Endodermal cell (in vitro differentiated cells): ENCODE results near the gene NUDT4. TPM values are rescaled to one million over a fixed set of nuclear protein-coding genes. Genes with fewer than 3 reads are reported as not detected.
"Not testable (repeated sequence)": the region's sequence is repeated elsewhere in the genome, so short reads cannot be mapped to it uniquely, and the experiment has no call there.

Experiments used
- DNase-seq: peaks from one replicate; pipeline ENCODE4 v3.0.0-alpha.2; 2017
- H3K27ac ChIP-seq: 2 replicates; pipeline ENCODE4 v1.5.1; 2013; ENCODE audit warnings: mild to moderate bottlenecking, low read depth, low read length, moderate library complexity
- H3K27me3 ChIP-seq: 2 replicates; pipeline ENCODE4 v1.6.1; 2013; ENCODE audit warnings: mild to moderate bottlenecking, low read length, moderate library complexity; ENCODE audit not compliant: insufficient read depth, control insufficient read depth, poor library complexity, severe bottlenecking
- H3K36me3 ChIP-seq: 2 replicates; pipeline ENCODE4 v1.7.0; 2013; ENCODE audit warnings: mild to moderate bottlenecking, low read length, moderate library complexity; ENCODE audit not compliant: control insufficient read depth, insufficient read depth
- H3K4me1 ChIP-seq: one replicate; pipeline ENCODE4 v1.7.0; 2013; ENCODE audit warnings: low read length; ENCODE audit not compliant: control insufficient read depth, insufficient read depth
- H3K4me3 ChIP-seq: 2 replicates; pipeline ENCODE4 v1.5.1; 2013; ENCODE audit warnings: mild to moderate bottlenecking, low read length, moderate library complexity
- H3K9ac ChIP-seq: 2 replicates; pipeline ENCODE4 v1.6.1; 2013; ENCODE audit warnings: mild to moderate bottlenecking, low read length, moderate library complexity; ENCODE audit not compliant: poor library complexity, severe bottlenecking; ENCODE audit errors: extremely low read depth
- H3K9me3 ChIP-seq: 2 replicates; pipeline ENCODE4 v1.6.1; 2013; ENCODE audit warnings: mild to moderate bottlenecking, low read length, moderate library complexity; ENCODE audit not compliant: control insufficient read depth
- H3K27ac Mint-ChIP-seq: 2 replicates; pipeline ENCODE4 v1.8.0; 2020; ENCODE audit warnings: mixed read lengths
- H3K27me3 Mint-ChIP-seq: 2 replicates; pipeline ENCODE4 v1.8.0; 2021; ENCODE audit warnings: mild to moderate bottlenecking, mixed read lengths; ENCODE audit not compliant: insufficient read depth
- H3K36me3 Mint-ChIP-seq: 2 replicates; pipeline ENCODE4 v1.8.0; 2020; ENCODE audit warnings: low read depth, mixed read lengths
- H3K4me1 Mint-ChIP-seq: 2 replicates; pipeline ENCODE4 v1.8.0; 2020; ENCODE audit warnings: mixed read lengths
- H3K4me3 Mint-ChIP-seq: 2 replicates; pipeline ENCODE4 v1.8.0; 2020; ENCODE audit warnings: mild to moderate bottlenecking, moderate library complexity, mixed read lengths
- H3K9me3 Mint-ChIP-seq: 2 replicates; pipeline ENCODE4 v1.8.0; 2020; ENCODE audit warnings: mild to moderate bottlenecking, mixed read lengths
- WGBS, 2 experiments: methylation state at CpG; one replicate each; pipeline versions ENCODE4 v1.1.5 to v1.1.7; 2013; ENCODE audit warnings: missing lambda C conversion rate in 2 of 2, mixed read lengths in 1 of 2; ENCODE audit not compliant: insufficient coverage in 1 of 2, insufficient read length in 1 of 2; 5-methylcytosine and 5-hydroxymethylcytosine counted together
- total RNA-seq, 2 donors: library from RNA; stranded (reverse); fragmentation: NEBNext Ultra II Directional in 1 of 2; extraction: Animal tissue kit (Norgen Biotek cat#: 25700) in 1 of 2; gene quantifications; 2 replicates in 1 of 2; 3 replicates in 1 of 2; pipeline ENCODE4 v1.2.1, GENCODE V29; 2021
- TF ChIP-seq, protein P1 (sequence below): fragments of 200-600 bp; sonication (generic); conservative IDR thresholded peaks from 2 replicates; pipeline ENCODE4 v1.5.0; 2021; ENCODE audit warnings: antibody characterized with exemption, mild to moderate bottlenecking

Gene NUDT4
- total RNA-seq, 2 donors from 2014 or later = 334 to 453 TPM

- H3K9me3 Mint-ChIP-seq, H3K27me3 Mint-ChIP-seq, H3K27ac ChIP-seq, H3K9me3 ChIP-seq, H3K4me1 ChIP-seq, H3K4me3 Mint-ChIP-seq, H3K9ac ChIP-seq, H3K27me3 ChIP-seq, H3K4me3 ChIP-seq: not testable (repeated sequence)
- Mint-ChIP-seq H3K4me1 (peaks cover 12% of the 10 kb centered on the region), H3K36me3 (peaks cover 30% of the 10 kb centered on the region), H3K27ac (peak overlapping the region; percentile 46)
- H3K36me3 ChIP-seq = peaks cover 47% of the 10 kb centered on the region
- 96 to 100% methylated on average over 3 to 6 of the region's 8 CpGs for WGBS, 2 experiments
- peak; percentile 15 for DNase-seq
These were observed 34.7 kb downstream of the NUDT4 start for GRCh38 chr12:93412396-93412795.

DNA sequence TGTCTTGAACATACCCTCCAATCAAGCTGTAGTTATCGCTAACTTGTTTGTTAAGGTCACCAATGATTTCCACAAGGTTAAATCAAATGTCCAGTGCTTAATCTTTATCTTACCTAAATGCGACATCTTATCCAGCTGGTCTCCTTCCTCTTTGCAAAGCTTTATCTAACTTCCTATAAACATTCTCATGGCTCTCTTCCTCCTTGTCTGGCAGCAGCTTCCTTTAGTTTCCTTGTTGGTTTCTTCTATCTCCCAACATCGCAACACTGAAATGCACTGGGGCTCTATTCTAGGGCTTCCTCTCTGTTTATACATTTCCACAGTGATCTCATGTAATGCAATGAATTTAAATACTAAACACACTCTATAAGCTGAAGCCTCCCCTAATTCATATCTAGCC lies 35.3 kb downstream of the NUDT4 start:
- Histone ChIP-seq H3K27ac (no peak overlapping the region), H3K9me3 (no peaks in the 10 kb centered on the region), H3K27me3 (no peaks in the 10 kb centered on the region), H3K9ac (no peak overlapping the region), H3K36me3 (peaks cover 40% of the 10 kb centered on the region), H3K4me3 (no peak overlapping the region), H3K4me1 (peaks cover 8% of the 10 kb centered on the region)
- H3K4me1 Mint-ChIP-seq = peaks cover 8% of the 10 kb centered on the region
- peak overlapping the region; percentile 5 for H3K27ac Mint-ChIP-seq
- TF ChIP-seq, protein P1, sequence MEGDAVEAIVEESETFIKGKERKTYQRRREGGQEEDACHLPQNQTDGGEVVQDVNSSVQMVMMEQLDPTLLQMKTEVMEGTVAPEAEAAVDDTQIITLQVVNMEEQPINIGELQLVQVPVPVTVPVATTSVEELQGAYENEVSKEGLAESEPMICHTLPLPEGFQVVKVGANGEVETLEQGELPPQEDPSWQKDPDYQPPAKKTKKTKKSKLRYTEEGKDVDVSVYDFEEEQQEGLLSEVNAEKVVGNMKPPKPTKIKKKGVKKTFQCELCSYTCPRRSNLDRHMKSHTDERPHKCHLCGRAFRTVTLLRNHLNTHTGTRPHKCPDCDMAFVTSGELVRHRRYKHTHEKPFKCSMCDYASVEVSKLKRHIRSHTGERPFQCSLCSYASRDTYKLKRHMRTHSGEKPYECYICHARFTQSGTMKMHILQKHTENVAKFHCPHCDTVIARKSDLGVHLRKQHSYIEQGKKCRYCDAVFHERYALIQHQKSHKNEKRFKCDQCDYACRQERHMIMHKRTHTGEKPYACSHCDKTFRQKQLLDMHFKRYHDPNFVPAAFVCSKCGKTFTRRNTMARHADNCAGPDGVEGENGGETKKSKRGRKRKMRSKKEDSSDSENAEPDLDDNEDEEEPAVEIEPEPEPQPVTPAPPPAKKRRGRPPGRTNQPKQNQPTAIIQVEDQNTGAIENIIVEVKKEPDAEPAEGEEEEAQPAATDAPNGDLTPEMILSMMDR = no peak
- no peaks in the 10 kb centered on the region for H3K27me3 Mint-ChIP-seq
- 95 to 97% methylated on average over 3 of the region's 3 CpGs for WGBS, 2 experiments
- H3K4me3 Mint-ChIP-seq = no peak overlapping the region
- no peaks in the 10 kb centered on the region for H3K9me3 Mint-ChIP-seq
- peaks cover 30% of the 10 kb centered on the region for H3K36me3 Mint-ChIP-seq
- no peak for DNase-seq

DNA sequence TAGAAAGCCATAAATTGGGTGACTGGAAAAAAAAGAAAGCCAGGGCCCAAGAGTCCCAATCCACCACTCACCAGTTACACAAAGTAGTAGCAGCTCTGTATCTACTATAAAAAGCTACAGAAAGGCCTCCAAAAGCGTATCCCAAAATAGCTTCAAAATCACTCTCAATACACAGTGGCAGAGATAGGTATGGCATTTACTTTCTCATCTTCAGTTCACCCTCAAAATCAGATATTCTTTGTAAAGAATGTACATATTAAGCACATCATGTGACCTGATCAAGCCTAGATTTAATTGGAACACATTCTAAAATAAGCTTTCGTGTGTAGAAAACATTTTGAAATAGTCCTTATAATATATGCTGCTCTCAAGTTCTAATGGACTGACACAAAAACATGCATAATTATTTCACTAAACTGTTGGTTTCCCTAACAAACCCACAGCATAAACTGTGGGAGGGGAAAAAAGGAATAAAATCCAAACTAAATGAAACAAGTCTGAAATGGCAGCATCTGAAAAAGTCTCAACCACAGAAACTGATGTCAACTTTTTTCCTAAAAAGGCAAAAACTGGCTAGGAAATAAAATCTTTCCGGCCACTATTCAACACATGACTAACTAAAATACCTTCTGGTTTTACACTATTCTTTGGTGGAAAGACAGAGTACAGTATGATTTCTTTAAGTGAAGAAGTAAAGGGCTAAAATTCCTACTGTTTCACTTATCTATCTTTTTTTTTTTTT lies 38.2 kb downstream of the NUDT4 start:
- no peak overlapping the region for H3K9ac ChIP-seq
- H3K4me1 Mint-ChIP-seq = peaks cover 22% of the 10 kb centered on the region
- H3K27ac Mint-ChIP-seq = no peak overlapping the region
- H3K9me3 ChIP-seq = no peaks in the 10 kb centered on the region
- no peak overlapping the region for H3K4me3 Mint-ChIP-seq
- no peak for DNase-seq
- H3K36me3 ChIP-seq = peaks cover 16% of the 10 kb centered on the region
- no peaks in the 10 kb centered on the region for H3K27me3 Mint-ChIP-seq
- no peak overlapping the region for H3K27ac ChIP-seq
- H3K27me3 ChIP-seq = no peaks in the 10 kb centered on the region
- TF ChIP-seq, protein P1 = no peak
- WGBS, 2 experiments = 94% methylated on average over 3 of the region's 3 CpGs; no CpG with 5 or more reads in 1 of the 2 experiments
- no peaks in the 10 kb centered on the region for H3K9me3 Mint-ChIP-seq
- no peak overlapping the region for H3K4me3 ChIP-seq
- peaks cover 13% of the 10 kb centered on the region for H3K36me3 Mint-ChIP-seq
- H3K4me1 ChIP-seq = peaks cover 7% of the 10 kb centered on the region
